GM21576 (cell line): ENCODE data around the gene PLA2G2D.

Experiments used
- ATAC-seq: cut with Tn5 transposase; IDR thresholded peaks from one replicate; pipeline ENCODE4 v1.9.1; 2021; ENCODE audit warnings: mild to moderate bottlenecking, moderate library complexity; ENCODE audit not compliant: unreplicated experiment

PLA2G2D gene

DNA sequence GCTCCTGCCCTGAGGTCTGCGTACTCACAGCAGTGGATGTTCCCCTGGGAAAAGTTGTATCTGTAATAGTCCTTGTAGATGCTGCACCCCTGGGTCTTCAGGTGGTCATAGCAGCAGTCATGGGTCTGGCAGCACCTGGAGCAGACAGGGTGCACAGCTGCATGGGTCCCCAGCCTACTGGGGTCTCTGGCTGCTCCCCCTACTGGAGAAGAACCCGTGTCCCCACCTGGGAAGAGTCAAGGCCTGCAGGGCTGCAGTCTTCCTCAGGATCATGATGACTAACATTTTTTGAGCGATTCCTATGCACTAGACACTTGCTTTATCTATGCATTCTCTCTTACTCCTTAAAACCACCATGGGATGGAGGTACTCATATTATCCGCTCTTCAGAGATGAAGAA lies 3.9 kb downstream of the PLA2G2D start:
- no peak for ATAC-seq

DNA sequence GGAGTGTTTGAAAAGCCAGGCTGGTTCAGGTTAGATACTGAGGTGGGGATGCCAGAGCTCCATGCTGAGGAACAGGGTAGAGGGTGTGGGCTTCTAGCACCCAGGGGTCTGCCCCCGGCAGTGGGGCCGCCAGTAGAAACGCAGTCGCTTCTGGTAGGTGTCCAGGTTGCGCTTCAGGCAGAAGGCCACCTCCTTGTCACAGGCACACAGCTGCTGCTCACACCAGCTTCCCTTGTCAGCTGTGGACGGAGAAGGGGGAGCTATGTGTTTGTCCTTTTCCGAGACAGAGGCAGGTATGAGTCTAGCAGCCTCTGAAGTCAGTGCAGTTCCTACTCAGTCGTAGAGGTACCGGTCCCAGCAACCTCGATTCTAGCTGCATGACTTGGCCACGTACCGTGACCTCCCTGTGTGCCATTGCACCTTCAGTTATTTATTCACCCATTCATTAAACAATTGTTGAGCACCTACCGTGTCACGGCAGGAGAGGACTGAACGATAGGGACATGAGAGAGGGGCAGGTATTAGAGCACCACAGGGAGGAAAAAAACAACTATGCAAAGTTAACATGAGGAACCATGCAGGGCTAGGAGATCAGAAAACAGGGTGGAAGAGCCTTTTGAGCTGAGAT lies 5.2 kb downstream of the PLA2G2D start:
- no peak for ATAC-seq

DNA sequence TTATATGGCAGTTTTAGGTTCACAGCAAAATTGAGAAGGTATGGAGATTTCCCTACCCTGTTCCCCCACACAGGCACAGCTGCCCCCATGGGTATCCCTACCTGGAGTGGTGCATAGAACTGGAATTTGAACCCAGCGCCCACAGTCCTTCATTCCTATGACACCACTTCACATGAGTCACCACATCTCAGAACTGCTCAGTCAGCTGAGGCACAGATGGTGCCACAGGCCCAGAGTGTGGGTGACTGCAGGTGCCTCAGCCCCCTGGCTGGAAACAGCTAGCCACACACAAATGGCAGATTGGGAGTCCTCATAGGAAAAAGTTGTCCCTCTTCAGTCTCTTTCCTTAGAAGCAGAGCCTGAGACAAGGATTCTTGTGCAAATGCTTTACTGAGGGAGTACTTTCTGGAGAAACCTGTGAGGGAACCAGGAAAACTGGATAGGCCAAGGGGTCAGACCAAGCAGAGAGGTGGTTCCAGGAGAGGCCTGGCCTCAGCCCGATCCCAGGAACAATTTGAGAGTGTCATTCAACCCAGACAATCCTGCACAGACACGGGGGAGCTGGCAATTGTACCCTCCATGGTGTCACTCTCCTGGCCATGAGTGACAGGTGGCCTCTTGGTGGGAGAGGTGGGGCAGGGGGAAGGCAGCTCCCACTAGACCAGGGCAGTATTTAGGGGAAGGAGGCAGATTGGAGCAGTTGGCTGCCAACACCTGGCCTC lies 6.9 kb downstream of the PLA2G2D start:
- no peak for ATAC-seq

DNA sequence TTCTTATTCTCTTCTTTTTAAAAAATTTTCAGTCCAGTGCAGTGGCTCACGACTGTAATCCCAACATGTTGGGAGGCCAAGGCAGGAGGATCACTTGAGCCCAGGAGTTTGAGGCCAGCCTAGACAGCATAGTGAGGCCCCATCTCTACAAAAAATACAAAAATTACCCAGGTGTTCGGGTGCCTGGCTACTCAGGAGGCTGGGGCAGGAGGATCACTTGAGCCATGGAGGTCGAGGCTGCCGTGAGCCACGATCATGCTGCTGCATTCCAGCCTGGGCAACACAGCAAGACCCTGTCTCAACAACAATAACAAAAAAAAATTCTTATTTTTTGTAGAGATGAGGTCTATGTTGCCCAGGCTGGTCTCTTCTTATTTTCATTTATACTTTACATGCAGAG lies 7.9 kb downstream of the PLA2G2D start:
- ATAC-seq: no peak

DNA sequence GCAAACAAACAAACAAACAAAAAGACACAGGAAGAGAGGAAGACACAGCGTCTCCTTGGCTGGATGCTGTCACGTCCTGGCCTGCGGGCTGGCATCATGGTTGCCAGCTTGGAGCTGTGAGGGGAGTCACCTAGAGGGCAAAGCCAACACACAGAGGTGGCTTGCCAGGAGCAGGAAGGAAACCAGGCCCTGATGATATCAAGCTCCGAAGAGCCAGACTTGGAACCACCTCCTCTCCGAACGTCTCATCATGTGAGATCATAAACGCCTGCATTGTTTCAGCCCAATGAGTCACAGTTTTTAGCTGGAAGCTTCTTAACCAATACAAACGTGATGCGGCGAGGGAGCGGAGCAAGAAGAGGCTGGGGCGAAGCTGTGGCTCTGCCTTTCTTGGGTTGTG lies 8.7 kb downstream of the PLA2G2D start:
- no peak for ATAC-seq

DNA sequence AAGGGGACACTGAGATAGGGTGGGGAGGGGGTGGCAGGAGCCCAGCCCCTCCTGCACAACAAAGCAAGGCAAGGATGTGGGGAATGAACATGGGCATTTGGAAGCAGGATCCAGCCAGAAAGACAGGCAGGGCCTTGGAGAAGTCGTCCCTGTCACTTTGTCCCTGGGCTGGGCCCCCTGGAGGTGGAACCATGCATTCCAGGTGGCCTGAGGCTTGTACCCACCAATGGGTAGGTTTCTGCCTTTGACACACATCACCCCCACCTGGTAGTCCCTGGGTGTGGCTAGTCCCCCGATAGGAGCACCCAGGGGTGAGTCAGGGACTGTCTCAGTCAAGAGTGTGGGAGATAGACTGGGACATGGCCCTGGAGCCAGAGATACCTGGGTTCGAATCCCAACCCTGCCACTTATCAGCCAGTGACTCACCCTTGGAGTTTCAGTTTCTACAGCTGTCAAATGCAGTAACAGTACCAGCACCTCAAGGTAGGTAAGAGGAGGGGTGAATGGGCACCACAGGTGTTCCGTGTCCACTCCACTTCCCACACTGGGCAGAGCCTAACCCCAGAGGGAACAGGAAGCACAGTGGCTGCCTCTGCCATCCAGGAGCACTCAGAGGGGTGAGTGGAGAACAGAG lies 10.0 kb downstream of the PLA2G2D start:
- no peak for ATAC-seq

DNA sequence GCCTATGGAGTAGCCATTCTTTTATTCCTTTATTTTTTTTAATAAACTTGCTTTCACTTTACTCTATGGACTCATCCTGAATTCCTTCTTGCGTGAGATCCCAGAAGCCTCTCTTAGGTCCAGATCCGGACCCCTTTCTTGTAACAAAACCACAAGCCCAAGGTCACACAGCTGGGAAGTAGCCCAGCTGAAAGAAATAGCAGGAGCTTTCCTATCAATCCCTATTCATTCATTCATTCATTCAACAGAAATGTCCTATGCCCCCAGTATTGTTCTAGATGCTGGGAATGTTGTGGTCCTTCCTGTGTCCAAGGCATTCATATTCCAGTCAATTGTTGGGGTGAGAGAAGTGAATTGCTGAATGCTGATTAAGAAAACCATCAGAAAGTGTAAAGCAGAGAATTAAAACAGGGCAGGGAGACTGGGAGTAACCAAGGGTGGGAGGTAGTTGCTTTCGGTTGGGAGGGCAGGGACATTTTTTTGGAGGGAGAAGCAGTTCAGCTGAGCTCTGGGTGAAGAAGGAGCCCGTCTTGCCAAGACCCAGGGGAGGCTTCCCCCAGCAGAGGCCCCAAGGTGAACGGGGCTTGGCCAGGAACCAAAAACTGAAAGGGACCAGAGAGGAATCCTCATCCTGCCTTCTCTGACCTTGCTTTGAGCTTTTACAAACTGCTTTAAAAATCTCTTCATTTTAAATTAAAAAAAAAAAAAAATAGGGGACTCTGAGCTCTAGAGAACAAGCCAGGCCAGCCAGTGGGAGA lies 10.8 kb downstream of the PLA2G2D start:
- ATAC-seq: no peak

DNA sequence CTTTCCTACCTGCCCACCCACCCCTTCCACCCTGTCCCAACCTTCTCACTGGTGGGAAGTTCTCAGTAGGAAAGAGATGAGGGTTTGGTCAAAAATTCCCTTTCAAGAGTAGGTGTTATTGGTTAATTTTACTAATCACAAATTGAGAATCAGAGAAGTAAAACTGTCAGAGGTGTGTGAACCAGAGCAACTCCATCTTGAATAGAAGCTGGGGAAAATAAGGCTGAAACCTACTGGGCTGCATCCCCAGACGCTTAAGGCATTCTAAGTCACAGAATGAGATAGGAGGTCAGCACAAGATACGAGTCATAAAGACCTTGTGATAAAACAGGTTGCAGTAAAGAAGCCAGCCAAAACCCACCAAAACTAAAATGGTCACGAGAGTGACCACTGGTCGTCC lies 11.5 kb downstream of the PLA2G2D start:
- ATAC-seq: no peak

DNA sequence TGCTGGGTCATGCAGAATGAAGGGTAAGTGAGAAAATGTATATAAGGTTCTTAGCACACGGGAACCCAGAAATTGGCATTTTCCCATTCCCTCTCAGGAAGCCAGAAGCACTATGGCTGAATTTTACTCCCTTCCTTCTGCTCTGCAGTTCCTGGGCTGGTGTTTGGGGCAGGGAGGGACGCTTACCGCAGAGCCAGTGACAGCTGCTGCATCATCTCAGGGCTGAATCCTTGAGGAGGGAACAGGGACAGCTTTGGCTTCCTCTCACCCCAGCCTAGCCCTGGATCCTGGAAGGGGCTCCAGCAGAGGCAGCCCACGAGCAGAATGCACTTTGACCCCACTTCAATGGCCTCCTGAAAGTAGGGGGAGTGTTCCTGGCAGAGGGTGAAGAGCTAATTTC lies 12.0 kb downstream of the PLA2G2D start:
- no peak for ATAC-seq

DNA sequence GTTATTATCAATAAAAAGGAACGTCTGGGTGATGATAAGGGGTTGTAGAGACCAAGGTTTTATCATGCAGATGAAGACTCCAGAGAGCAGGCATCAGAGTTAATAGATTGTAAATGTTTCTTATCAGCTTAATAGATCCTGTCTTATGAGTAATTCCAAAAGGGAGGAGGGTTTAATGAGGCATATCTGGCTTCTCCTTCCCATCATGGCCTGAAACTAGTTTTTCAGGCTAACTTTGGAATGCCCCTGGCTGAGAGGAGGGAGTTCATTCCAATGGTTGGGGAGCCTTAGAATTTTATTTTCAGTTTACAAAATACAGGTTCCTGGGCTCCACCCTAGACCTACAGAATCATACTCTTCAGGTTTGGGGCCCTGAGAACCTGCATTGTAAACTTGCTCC lies 13.5 kb downstream of the PLA2G2D start:
- no peak for ATAC-seq

DNA sequence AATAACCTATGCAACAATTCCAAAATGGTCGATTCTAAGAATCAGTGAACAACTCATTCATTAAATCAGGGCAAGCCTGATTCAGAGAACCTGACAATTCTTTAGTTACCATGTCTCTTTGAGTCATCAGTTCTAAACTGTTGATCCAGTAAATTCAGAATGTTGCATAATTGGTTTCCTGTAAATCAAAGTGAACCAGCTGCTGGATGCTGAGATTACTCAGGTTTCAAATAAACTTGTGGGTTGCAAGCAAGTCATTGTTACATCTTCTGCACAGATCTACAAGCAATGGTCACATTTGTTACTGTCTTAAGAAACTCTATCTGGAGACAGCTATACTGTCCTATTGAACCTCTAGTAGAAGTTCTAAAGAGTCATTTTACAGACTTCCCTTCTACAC lies 16.5 kb downstream of the PLA2G2D start:
- no peak for ATAC-seq

DNA sequence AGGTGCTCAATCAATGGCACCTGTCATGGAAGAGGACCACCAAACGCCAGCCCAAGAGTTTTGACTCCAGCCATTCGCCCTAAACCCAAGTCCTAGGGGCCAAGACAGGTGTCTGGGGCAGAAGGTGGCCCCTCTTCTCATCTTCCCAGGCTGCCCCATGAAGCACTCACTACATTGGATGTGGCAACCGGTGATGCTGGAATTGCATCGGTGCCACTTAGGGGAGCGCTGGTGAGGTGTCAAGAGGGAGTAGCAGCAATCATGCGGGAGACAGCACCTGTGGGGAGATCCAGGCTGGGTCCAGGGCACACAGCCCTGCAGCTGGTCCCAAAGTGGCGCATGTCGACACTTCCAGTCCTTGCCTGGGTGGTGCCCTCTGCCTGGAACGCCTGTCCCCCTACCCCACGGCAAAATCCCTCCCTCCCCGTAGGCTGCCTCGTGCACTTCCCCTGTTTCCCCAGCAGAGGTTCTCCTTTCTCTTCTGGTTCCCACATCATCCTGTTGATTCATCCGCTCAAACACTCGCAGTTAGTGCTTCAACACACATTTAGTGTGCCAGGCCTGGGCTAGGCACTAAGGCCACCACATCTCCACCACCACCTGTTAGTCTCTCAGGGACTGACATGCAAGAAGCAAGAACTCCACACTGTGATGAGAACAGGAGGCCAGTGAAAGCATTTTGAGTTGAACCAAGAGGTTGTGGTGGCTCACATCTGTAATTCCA lies 18.5 kb downstream of the PLA2G2D start:
- ATAC-seq: no peak

DNA sequence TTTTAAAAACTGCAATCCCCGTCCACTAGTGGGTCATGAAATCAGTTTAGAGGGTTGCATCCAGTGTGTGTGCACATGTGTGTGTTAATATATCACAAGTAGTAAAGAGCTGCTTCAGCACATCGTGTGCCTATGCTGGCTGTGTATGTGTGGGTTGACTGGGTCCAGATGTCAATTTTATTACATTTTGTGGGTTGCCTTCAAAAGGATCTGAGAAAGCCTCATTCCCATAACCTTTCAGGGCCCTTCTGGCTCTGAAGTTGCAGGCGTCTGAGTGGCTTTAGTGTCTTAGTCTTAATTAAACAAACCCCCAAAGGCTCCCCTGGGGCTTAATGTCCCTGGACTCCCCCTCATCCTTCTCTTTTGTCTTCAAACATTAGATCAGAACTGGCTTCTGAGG lies 19.8 kb downstream of the PLA2G2D start:
- no peak for ATAC-seq

DNA sequence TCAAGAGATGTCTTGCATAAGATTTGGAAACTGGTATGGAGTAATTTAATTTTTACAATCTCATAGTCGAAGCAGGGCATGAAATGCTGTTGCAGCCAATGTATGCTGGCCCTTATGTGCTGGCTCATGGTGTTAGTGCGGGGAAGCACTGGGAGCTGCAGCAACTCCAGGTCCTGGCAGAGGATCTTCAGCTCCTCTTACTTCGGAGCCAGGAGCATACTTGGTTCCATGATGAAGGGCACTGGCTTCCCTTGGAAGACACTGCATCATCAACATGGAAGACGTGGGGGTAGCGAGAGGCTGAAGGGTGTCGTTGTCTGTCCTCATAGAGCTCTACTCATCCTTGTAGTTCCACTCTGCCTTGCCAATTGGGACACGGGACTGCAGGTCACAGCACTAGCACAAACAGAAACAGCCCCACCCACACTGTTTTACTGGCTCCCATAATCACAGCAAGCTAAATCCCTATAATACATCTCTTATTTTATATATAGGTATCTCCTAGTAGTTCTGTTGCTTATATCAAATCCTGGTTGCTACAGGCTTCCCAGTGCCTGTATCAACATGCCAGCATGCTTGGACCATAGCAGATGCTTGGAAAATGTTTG lies 22.4 kb downstream of the PLA2G2D start:
- no peak for ATAC-seq

DNA sequence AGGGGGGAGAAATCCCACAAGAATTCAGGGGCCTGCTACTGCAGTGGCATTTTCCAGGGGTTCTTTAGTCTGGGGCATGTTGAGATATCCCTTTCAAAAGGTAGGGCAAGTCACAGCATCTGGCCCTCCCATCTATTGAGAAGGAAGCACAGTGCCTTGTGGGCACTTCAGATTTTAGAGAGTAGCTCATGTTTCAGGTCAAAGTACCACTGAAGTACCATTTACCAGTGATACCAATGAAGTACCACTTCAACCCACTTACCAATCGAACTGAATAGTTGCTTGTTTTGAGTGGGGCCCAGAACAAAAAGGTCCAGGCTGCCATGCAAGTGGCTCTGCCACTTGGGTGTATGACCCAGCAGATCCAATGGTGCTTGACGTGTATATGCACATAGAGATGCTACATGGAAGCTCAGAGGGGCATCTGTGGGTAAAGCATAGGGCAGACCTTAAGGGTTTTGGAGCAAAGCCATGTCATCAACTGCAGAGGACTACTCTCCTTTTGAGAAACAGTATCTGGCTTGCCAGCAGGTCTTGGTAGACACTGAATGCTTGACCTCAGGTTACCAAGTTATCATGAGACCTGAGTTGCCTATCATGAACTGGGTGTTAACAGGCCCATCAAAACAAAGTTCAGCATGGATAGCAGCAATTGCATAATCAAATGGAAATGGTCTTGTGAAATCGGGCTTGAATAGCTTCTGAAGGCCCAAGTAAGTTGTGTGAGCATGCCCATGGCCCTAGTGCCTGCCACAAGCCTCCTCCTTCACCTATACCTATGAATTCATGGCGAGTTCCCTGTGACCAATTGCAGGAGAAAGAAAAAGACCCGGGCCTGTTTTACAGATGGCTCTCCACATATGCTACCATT lies 23.5 kb downstream of the PLA2G2D start:
- no peak for ATAC-seq

DNA sequence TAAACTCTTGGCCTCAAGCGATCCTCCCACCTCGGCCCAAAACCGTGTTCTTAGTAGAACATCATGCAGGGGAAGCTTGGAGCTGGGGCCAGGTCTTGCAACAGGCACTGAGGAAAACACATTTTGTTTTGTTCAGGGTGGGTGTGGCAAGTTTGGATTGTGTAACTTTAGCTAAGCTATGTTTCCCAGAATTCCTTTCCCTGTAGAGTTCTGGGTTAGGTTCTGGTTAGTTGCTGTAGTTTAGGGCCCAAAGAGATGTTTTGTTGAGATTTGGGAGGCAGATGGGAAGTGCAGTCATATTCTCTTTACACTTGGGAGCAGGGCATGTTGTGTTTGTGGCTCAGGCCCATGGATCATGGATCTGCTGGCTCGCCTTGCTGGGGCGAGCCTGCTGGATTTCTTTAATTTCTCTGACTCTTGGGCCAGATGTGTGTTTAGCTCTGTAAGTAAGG lies 25.4 kb downstream of the PLA2G2D start:
- no peak for ATAC-seq

DNA sequence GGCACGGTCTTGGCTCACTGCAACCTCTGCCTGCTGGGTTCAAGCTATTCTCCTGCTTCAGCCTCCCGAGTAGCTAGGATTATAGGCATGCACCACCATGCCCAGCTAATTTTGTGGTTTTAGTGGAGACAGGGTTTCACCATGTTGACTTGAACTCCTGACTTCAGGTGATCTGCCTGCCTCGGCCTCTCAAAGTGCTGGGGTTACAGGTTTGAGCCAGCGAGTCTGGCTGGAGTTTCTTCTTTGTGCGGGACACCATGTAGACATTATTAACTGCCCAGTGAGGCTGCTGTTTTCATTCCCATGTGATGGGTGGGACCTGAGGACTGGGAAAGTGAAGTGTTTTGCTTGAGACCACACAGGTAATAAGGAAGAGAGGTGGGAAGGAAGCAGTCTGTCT lies 26.0 kb downstream of the PLA2G2D start:
- no peak for ATAC-seq

DNA sequence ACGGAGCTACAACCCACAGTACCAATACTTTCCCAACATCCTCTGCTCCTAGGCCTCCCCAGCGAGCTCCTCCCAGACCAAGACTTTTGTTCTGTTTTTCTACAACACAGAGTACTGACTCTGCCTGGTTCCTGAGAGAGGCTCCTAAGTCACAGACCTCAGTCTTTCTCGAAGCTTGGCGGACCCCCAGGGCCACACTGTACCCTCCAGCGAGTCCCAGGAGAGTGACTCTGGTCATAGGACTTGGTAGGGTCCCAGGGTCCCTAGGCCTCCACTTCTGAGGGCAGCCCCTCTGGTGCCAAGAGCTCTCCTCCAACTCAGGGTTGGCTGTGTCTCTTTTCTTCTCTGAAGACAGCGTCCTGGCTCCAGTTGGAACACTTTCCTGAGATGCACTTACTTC lies 28.7 kb downstream of the PLA2G2D start:
- ATAC-seq: no peak

DNA sequence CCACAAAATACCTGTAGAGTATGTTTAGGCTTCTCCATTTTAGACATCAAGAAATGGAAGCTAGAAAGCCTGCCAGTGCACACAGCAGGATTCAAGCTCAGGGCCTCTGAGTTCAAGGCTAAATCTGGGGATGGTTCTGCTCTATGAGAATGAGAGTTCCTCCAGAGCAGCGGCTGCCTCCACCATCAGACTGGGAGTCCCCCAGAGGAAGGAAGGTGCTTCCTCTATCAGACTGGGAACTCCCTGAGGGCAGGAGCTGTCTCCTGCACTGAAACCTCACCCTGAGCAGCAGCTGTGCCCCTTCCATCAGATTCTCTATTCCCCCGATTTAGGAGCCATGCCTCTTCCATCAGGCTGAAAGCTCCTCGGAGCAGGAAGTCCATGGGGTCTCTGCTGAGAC lies 29.2 kb downstream of the PLA2G2D start:
- no peak for ATAC-seq
